Panc1 (cell line): ENCODE results near the gene CELF2.

Experiments used
- CTCF ChIP-seq: fragments of 450-650 bp; IDR thresholded peaks from 2 replicates; pipeline ENCODE4 v1.5.1; 2017; ENCODE audit warnings: mild to moderate bottlenecking
- POLR2AphosphoS5 ChIP-seq: IDR thresholded peaks from 2 replicates; pipeline ENCODE4 v1.6.1; 2012; ENCODE audit warnings: mild to moderate bottlenecking, low read depth, low read length, moderate library complexity
- SIN3A ChIP-seq: IDR thresholded peaks from 2 replicates; pipeline ENCODE4 v1.6.1; 2012; ENCODE audit warnings: low read depth, mild to moderate bottlenecking, low read length, moderate library complexity, borderline replicate concordance; ENCODE audit not compliant: insufficient read depth
- TCF7L2 ChIP-seq: IDR thresholded peaks from 2 replicates; pipeline ENCODE4 v1.6.1; 2011; ENCODE audit warnings: mild to moderate bottlenecking, low read depth, low read length, inconsistent platforms
- TF ChIP-seq, protein P1 (sequence below), 2 experiments: IDR thresholded peaks; 2 replicates each; pipeline ENCODE4 v1.6.1; 2011 to 2012; ENCODE audit warnings: low read depth in 2 of 2, control low read depth in 1 of 2, low read length in 1 of 2, mild to moderate bottlenecking in 1 of 2, moderate library complexity in 1 of 2; ENCODE audit not compliant: insufficient read depth in 1 of 2

DNA sequence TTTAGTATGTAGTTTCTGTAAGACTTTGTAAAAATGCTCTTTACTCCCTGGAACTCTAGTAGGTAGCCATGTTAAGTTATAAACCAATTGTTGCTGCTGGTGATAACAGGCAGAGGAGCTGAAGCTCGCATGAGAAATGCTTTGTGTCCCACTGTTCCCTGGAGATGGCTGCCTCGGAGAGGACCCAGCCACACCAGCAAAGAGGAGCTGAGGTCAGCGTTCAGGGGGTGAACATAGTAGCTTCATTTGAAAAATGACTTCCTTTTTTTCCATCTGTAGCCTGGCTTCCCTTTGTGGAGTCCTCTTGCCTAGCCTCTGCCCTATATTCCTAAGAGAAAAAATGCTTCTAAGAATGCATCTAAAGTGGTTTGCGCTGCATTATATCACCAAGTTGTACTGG is 20.3 kb downstream of the CELF2 start:
- TF ChIP-seq CTCF: no peak
- TF ChIP-seq, protein P1, sequence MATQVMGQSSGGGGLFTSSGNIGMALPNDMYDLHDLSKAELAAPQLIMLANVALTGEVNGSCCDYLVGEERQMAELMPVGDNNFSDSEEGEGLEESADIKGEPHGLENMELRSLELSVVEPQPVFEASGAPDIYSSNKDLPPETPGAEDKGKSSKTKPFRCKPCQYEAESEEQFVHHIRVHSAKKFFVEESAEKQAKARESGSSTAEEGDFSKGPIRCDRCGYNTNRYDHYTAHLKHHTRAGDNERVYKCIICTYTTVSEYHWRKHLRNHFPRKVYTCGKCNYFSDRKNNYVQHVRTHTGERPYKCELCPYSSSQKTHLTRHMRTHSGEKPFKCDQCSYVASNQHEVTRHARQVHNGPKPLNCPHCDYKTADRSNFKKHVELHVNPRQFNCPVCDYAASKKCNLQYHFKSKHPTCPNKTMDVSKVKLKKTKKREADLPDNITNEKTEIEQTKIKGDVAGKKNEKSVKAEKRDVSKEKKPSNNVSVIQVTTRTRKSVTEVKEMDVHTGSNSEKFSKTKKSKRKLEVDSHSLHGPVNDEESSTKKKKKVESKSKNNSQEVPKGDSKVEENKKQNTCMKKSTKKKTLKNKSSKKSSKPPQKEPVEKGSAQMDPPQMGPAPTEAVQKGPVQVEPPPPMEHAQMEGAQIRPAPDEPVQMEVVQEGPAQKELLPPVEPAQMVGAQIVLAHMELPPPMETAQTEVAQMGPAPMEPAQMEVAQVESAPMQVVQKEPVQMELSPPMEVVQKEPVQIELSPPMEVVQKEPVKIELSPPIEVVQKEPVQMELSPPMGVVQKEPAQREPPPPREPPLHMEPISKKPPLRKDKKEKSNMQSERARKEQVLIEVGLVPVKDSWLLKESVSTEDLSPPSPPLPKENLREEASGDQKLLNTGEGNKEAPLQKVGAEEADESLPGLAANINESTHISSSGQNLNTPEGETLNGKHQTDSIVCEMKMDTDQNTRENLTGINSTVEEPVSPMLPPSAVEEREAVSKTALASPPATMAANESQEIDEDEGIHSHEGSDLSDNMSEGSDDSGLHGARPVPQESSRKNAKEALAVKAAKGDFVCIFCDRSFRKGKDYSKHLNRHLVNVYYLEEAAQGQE (IDR thresholded peaks at IDR 0.05; ENCODE audit: insufficient read depth in 1 of 2, low read depth in 2 of 2, low read length in 1 of 2): no peak
- TF ChIP-seq POLR2AphosphoS5: no peak
- TF ChIP-seq SIN3A: no peak
- no peak for TF ChIP-seq TCF7L2
